NCI-H510A (cell line): Measurements from ENCODE around the gene RNASE2.
A peak's percentile ranks its signal among the peaks of the same experiment; 100 is the strongest.
"Not testable (repeated sequence)": the region's sequence is repeated elsewhere in the genome, so short reads cannot be mapped to it uniquely, and the experiment has no call there.

Experiments
- DNase-seq: peaks from one replicate; lab custom pipeline; 2025; lab: John Stamatoyannopoulos, UW

Gene RNASE2

DNA sequence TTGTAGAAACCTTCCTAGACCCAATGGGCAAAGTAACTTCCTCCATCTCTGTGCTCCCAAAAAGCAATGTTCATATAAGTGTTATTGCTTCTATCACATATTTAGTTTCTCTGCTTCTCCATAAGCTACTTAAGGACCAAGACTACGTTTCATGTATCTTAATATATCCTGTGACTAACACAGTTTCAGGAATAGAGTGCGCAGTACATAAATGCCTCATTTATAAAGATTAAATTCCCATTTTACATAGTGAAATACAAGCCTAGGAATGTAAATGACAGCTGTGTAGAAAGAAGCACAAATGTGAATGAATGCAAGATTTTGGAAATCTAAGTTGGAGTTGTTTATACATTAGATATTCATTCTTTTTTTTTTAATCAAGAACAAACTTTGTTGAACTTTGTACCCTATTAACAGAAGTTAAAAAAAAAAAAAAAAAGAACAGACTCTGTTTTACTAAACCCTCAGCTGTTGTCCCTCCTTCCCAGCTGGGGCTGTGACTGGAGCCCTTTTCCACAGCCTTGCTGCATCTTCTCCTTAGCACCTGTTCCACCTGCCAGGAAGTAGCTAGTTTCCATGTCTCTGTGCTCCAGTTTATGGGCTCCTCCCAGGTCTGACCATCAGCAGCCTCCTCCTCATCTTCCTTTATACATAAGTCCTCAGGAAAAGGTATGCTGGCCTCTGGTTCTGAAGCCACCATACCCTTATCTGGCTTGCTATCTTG lies 27.5 kb downstream of the RNASE2 start:
- no peak for DNase-seq

DNA sequence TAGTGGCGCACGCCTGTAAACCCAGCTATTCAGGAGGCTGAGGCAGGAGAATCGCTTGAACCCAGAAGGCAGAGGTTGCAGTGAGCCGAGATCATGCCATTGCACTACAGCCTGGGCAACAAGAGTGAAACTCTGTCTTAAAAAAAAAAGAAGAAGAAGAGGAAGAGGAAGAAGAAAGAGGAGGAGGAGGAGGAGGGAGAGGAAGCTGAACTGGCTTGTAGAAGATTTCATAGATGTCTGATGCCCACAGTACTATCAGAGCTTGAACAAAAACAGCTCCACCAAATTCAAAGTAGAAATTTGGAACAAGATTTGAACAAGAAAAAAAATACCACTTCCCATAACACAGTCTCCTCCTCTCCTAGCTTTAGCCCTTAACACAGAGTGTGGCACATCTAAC lies 30.4 kb downstream of the RNASE2 start:
- DNase-seq = not testable (repeated sequence)

DNA sequence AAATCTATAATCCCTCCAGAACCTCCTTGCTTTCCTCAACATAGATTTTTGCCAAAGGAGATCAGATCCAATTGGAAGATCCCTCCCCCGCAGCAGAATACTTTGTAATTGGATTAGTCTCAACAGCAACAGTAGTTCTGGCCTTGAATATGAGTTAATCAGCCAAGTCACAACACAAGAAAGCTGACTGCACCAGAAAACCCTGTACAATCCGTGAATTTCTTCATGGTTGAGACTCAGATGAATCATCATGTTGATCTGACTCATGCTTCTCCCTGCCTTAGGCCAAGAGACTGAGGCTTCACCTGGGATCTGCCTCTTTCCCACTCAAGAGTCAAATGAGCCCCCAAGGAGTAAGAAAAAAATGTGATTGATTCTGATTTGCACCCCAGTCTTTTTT lies 31.5 kb downstream of the RNASE2 start:
- no peak for DNase-seq

DNA sequence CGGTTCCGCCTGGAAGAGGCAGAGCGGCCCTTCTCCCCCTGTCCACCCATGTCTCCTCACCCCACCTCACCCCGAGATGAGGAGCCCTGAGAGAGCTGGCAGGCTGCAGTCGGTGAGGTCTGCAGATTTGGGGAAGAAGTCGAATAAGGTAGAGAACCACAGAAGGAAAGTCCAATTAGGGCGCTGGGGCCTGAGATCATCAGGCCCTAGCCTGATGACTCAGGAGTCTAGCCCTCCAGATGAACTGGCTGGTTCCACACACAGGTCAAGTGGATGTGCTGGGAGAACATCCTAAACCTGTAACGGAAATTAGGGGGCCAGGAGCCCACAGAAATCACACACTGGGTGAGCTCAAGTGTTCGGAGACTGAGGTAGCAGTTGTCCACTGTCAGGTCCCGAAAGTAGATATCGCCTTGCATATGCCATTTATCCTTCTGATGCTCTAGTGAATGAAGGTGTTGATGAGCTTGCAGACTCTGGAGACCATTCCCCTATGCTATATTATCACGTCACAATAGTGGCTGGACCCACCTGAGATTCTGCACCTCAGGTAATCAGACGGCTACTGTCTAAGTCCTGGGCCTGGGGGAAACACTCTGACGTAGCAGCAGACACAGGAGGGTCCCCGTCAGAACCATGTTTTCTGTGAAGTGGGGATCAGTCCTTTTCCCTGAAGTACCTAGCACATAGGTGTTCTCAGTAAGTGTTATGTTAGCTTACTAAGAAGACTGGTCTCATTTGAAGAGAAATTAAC lies 33.6 kb downstream of the RNASE2 start:
- DNase-seq = no peak

DNA sequence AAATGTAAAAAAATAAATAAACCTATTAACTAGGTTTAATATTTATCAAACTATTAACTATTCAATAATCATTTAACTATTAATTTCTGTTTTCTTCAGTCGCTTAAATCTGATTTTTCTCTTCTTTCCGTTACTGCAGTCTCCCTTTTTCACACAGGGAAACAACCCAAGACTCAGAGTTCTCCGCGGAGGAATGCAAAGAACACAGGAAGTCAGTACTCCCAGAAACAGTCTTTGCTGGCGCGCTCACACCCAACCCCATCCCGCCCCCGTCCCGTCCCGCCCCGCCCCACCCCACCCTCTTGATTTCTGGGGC lies 34.1 kb downstream of the RNASE2 start:
- no peak for DNase-seq

DNA sequence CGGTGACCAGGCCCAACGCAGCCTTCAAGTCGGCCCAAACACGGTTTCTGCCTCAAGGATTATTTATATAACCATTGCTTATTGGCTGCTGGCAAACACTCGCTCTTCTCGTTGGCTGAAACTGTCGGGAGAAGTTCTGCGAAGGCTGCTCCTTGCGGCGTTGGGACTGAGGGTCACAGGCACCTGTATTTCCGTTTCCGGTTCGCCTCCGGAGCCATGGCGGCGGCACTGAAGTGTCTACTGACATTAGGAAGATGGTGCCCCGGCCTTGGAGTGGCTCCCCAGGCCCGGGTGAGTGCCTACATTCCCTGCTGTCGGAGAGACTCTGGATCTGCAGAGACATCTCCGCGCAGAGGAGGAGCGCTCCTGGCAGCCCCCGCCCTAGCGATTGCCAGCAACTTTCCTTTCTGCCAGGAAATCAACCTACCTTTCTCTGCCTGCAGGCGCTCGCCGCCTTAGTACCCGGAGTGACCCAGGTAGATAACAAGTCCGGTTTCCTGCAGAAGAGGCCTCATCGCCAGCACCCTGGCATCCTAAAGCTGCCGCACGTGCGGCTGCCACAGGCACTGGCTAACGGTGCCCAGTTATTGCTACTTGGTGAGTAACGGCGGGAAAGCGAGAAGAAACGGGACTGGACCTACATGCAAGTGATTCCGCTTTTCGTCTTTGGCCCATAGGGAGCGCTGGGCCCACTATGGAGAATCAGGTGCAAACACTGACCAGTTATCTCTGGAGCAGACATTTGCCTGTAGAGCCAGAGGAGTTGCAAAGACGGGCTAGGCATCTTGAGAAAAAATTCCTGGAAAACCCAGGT lies 34.7 kb downstream of the RNASE2 start, which contains the start of gene METTL17:
Gene METTL17 (plus strand): TSS at position 194 of the 814 bp plus-strand sequence. CDS start 23 bp downstream, at position 217.
- DNase-seq = peak; percentile 84

DNA sequence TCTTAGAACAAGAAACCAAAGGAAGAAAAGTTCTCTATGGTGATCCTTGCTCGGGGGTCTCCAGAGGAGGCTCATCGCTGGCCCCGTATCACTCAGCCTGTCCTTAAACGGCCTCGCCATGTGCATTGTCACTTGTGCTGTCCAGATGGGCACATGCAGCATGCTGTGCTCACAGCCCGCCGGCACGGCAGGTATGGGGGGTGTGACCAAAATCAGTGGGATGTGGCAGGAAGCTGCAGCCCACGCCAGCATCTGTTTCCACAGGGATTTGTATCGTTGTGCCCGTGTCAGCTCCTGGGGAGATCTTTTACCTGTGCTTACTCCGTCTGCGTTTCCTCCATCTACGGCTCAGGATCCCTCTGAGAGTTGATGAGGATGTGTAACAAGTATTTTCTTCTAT lies 41.2 kb downstream of the RNASE2 start:
- DNase-seq = no peak

DNA sequence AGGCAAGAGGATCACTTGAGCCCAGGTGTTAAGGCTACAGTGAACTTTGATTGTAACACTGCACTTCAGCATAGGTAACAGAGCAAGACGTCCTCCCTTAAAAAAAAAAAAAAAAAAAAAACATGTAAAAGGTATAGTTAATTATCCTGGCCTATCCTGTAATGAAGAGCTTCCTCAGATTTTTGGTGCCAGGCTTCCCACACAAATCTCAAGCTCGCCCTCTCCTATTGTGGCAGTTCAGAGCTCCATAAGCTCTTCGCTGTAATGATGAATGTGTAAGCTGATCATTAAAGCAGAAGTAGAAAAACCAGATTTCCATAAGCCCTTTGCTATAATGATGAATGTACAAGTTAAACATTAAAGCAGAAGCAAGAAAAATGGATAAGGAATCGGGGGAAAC lies 41.8 kb downstream of the RNASE2 start:
- DNase-seq = no peak

DNA sequence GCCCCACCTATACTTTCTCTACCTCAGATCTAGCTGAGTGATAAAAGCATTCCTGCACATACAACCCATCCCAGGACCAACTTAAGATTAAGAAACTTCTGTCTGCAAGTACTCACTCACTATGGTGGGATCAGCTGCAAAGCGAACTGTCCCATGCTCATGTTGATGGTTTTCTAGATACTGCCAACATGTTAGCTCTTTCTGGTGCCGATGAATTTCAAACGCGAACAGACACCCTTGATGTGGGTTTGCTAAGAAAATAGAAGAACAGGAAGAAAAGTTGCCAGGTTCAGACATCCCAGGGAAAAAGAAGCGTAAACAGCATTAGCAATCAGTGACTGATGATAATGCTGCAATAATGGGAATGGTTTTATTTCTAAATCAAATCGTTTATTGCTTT lies 42.3 kb downstream of the RNASE2 start:
- no peak for DNase-seq

DNA sequence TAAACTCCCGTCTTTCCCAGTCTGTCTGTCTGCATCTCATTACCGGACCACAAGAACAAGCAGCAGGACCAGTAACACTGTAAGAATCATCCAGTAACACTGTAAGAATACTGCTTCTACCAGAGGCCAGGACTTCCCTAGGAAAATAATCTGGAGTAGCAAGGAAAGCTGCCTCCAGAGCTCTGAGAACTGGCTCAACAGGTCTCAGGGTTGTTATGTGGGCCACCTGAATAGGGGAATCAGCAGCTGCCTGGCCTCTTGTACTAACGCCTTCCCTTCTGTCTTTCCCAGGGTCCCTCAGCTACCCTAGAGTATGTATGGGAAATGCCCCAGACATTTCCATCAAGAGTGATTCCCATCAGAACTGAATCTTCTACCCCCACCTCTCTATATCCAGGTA lies 42.9 kb downstream of the RNASE2 start:
- no peak for DNase-seq

DNA sequence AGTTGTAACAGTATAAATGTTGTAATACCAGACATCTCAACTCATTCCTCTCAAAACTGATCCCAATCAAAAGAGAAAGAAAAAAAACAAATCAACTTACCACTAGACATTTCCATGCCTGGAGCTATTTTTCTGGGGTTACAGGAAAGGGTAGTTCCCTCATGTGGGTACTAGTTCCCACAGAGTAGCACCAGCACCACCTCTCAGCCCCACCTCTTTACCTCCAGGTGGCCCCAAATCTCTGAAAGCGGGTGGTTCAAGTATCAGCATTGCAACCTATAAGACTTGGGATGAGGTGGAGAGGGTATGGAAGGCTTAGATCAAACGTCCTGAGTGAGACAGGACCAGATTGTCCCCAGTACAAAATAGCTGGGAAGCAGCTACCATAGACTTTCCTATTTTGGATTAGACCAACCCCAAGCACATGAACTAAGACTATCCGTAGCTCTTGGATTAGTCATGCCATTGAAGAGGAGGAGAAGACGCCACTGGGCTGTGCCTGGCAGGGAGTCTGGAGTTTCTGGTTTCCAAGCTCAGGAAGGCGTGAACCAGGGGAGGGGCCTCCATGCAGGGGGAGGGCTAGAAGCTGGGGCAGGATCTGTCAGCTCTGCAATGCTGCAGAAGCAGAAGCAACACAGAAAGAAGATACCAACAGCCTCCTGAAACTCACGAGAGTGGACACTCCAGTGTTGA lies 43.5 kb downstream of the RNASE2 start, which contains the start of gene SLC39A2:
Gene SLC39A2 (plus strand): TSS at position 620 of the 693 bp plus-strand sequence. CDS start 154 bp downstream, outside the sequence.
- no peak for DNase-seq

DNA sequence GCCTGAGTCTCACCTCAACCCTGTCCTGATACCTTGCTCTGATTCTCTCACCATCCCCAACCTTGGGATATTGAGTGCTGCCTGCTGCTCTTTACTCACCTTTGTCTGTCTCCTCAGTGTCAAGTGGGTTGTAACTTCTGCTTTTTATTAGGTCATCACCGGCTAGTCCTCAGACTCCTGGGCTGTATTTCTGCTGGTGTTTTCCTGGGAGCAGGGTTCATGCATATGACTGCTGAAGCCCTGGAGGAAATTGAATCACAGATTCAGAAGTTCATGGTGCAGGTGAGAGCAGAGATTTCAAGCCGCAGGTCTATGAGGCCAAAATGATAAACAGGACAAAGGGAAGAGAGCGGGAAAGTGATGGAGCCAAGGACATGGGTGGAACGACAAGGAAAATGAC lies 44.3 kb downstream of the RNASE2 start:
- DNase-seq = no peak

DNA sequence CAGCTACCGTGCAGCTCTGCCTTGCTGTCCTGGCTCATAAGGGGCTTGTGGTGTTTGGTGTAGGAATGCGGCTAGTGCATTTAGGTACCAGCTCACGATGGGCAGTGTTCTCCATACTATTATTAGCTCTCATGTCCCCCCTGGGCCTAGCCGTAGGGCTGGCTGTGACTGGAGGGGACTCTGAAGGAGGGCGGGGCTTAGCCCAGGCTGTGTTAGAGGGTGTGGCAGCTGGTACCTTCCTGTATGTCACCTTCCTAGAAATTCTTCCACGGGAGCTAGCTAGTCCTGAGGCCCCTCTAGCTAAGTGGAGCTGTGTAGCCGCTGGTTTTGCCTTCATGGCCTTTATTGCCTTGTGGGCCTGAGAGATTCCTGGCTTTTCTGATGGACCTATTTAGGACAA lies 45.9 kb downstream of the RNASE2 start:
- DNase-seq = no peak

DNA sequence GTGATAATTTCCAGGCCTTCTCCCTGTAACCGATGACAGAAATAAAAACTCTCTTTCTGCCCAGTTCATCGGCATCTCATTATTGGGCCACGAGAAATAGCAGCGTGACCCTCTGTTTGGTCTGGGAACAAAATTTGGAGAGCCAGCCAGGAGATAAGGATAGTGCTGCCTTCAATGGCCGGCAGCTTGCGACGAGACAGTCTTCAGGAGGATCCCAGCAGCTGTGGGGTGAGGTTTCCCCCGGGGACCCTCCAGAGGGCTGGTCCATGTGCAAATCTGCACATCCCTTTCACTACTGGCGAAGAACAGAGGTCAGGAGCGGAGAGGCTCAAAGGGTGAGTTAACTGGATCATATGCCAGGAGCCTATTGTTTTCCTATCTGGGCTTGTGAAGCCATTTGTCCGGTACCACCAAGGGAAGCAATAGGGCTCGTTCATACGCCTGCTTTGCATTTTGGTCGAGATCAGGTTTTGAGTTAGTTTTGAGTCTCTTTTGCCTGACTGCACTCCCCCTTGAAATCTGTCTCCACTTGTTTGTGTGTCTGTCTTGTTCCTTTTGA lies 48.6 kb downstream of the RNASE2 start:
- DNase-seq = no peak
